ENCODE data around the gene FAF2. TPM values are rescaled to one million over a fixed set of nuclear protein-coding genes. Genes with fewer than 3 reads are reported as not detected.

FAF2 gene
- total RNA-seq, 2 experiments from 2014 or later: 29.9 to 38.7 TPM

DNA sequence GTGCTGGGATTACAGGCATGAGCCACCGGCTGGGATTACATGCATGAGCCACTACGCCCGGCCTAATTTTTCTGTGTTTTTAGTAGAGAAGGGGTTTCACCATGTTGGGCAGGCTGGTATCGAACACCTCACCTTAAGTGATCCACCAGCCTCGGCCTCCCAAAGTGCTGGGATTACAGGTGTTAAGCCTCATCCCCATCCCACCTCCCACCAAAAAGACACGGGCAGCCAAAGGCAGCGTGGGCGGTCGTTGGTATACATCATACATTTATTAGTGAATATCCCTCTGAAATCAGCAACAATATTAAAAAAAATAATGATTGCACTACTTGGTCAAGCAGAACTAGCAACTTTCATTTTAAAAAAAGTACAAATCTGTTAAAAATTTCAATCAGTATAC, 78.3 kb downstream of the FAF2 start:
- Mint-ChIP-seq H3K27me3 (no peaks in the 10 kb centered on the region), H3K9me3 (ENCODE audit: low read depth) (no peaks in the 10 kb centered on the region), H3K4me3 (no peak overlapping the region), H3K36me3 (peaks cover 24% of the 10 kb centered on the region), H3K27ac (no peak overlapping the region), H3K4me1 (peaks cover 26% of the 10 kb centered on the region)
- ATAC-seq: no peak
- DNase-seq: no peak
- CTCF ChIA-PET: no interaction called here

DNA sequence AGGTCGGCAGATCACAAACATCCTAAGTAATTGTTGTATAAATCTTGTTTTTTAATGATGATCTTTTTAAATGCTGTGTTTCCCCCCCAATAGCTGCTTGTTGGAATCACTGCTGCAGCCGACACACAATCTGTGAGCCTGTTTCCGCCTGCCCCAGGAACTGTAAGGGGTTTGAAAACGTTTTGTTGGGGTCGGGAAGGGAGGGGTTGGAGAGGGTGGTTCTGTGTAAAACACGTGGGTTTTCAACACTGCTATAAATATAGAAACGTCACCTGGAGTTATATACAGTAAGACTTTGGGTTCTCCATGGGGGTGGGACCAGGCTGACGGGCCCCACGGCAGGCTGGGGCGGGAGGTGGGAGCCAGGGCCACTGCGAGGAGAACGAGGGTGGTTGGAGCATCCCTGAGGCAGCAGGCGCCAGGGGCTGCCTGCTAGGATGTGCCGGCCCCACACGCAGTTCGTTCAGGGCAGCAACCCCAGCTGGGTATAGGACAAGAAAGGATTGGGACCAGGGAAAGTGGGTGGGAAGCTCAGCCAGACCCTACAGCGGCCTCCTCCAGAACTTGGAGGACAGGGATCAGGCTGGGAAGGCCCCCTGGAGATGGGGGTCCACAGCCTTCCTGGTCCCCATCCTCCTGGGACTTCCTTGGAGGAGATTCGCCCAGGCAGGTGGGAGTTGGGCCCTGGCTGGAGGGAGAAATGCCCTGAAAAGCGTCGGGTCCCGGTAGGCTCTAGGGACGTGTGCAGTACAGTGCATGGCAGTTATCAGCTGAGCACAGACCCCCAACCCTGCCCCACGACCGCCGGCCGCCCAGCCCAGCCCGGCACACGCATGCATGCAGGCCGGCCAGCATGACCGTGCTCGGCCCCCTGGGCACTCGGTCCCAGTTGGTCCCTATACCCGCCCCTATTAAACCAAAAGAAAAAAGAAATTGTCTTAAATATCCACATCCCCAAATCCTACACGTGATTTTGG, 79.3 kb downstream of the FAF2 start:
- Mint-ChIP-seq H3K27me3 (no peaks in the 10 kb centered on the region), H3K4me1 (peaks cover 32% of the 10 kb centered on the region), H3K9me3 (ENCODE audit: low read depth) (no peaks in the 10 kb centered on the region), H3K4me3 (no peak overlapping the region), H3K36me3 (peaks cover 24% of the 10 kb centered on the region), H3K27ac (peak overlapping the region; percentile 32)
- ATAC-seq (no peak), DNase-seq (no peak)
- CTCF ChIA-PET: no interaction called here

DNA sequence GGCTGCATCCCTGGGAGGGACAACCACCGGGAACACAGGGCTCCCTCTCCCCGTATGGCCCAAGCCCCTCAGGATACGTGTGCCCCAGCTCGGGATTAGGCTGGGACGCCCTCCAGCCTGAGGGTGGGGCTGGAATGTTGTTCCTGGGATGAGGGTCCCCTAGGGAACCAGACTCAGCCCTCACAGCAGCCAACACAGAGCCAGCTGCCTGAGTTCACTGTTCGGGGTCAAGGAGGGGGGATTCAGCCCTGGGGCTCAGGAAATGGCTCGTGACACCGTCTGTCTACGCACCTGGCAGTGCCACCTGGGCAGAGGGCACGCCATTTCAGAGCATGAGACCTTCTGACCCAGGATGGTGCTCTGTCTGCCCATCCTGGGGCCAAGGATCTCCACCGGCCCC, 80.1 kb downstream of the FAF2 start:
- H3K4me1 Mint-ChIP-seq: peaks cover 39% of the 10 kb centered on the region
- H3K36me3 Mint-ChIP-seq: peaks cover 26% of the 10 kb centered on the region
- CTCF ChIA-PET: interaction anchor here (7.8 kb wide), 1 partner anchor 14 kb away, joined by 83 read pairs; no protein-coding TSS in a partner anchor

GRCh38 chr5:176528761-176529115, 80.6 kb downstream of the FAF2 start:
- no peaks in the 10 kb centered on the region for H3K27me3 Mint-ChIP-seq
- no peak overlapping the region for H3K4me3 Mint-ChIP-seq
- CTCF ChIA-PET: interaction anchor here (3.1 to 7.8 kb wide), 2 partner anchors 14 to 112 kb away, joined by 13 to 83 read pairs; partner anchors contain the start of gene CLTB
- DNase-seq (no peak), ATAC-seq (no peak)
- H3K36me3 Mint-ChIP-seq: peaks cover 29% of the 10 kb centered on the region
- no peaks in the 10 kb centered on the region for H3K9me3 Mint-ChIP-seq (ENCODE audit: low read depth)
- peak overlapping the region; percentile 78 for H3K27ac Mint-ChIP-seq
- peaks cover 43% of the 10 kb centered on the region for H3K4me1 Mint-ChIP-seq

More for the DNA sequence above, 80.1 kb downstream of the FAF2 start:
- no peak overlapping the region for H3K4me3 Mint-ChIP-seq
- no peaks in the 10 kb centered on the region for H3K27me3 Mint-ChIP-seq
- ATAC-seq (no peak), DNase-seq (no peak)
- no peaks in the 10 kb centered on the region for H3K9me3 Mint-ChIP-seq (ENCODE audit: low read depth)
- no peak overlapping the region for H3K27ac Mint-ChIP-seq

GRCh38 chr5:176529116-176529740, 81.0 kb downstream of the FAF2 start:
- CTCF ChIA-PET: interaction anchor here (0.9 to 7.8 kb wide), 9 partner anchors 9 to 113 kb away, joined by 3 to 83 read pairs (median 5); partner anchors contain the start of genes CLTB and FAF2
- peak overlapping the region; percentile 78 for H3K27ac Mint-ChIP-seq
- H3K36me3 Mint-ChIP-seq: peaks cover 32% of the 10 kb centered on the region
- no peaks in the 10 kb centered on the region for H3K9me3 Mint-ChIP-seq (ENCODE audit: low read depth)
- H3K4me3 Mint-ChIP-seq: peak overlapping the region; percentile 54
- peaks cover 48% of the 10 kb centered on the region for H3K4me1 Mint-ChIP-seq
- DNase-seq (no peak), ATAC-seq (no peak)
- H3K27me3 Mint-ChIP-seq: no peaks in the 10 kb centered on the region

DNA sequence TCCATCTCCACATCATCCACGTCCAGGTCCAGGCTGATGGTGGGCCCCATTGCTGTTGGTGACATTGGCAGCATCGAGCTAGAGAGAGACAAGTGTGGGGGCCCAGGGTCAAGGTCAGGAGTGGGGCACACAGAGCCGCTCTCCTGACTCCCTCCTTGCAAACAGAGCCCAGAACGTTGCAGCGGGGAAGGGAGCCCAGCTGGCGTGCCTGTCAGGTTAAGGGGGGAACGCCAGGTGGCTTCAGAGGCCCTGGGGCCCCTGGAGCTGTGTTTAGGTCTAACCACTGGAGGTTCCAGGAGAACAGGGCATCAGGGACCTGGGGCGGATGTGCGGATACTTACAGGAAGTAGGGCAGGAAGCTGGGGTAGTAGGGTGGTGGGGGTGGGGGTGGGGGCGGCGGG, 81.6 kb downstream of the FAF2 start:
- H3K9me3 Mint-ChIP-seq (ENCODE audit: low read depth): no peaks in the 10 kb centered on the region
- DNase-seq (peak; percentile 83), ATAC-seq (peak; percentile 54)
- peaks cover 32% of the 10 kb centered on the region for H3K36me3 Mint-ChIP-seq
- peaks cover 53% of the 10 kb centered on the region for H3K4me1 Mint-ChIP-seq
- peak overlapping the region; percentile 54 for H3K4me3 Mint-ChIP-seq
- H3K27ac Mint-ChIP-seq: peak overlapping the region; percentile 78
- H3K27me3 Mint-ChIP-seq: no peaks in the 10 kb centered on the region
- CTCF ChIA-PET: interaction anchor here (0.8 to 7.8 kb wide), 11 partner anchors 9 to 138 kb away, joined by 3 to 83 read pairs (median 4); partner anchors contain the start of genes CLTB and FAF2

GRCh38 chr5:176530393-176530982, 82.3 kb downstream of the FAF2 start:
- DNase-seq (no peak), ATAC-seq (no peak)
- Mint-ChIP-seq H3K27ac (peak overlapping the region; percentile 81), H3K4me3 (peak overlapping the region; percentile 66), H3K36me3 (peaks cover 32% of the 10 kb centered on the region), H3K4me1 (peaks cover 59% of the 10 kb centered on the region), H3K27me3 (no peaks in the 10 kb centered on the region), H3K9me3 (ENCODE audit: low read depth) (no peaks in the 10 kb centered on the region)
- CTCF ChIA-PET: interaction anchor here (0.8 to 7.8 kb wide), 11 partner anchors 8 to 138 kb away, joined by 3 to 83 read pairs (median 4); partner anchors contain the start of genes CLTB and FAF2

- H3K9me3 Mint-ChIP-seq (ENCODE audit: low read depth): no peaks in the 10 kb centered on the region
- ATAC-seq: no peak
- H3K4me3 Mint-ChIP-seq: peak overlapping the region; percentile 66
- no peaks in the 10 kb centered on the region for H3K27me3 Mint-ChIP-seq
- peaks cover 37% of the 10 kb centered on the region for H3K36me3 Mint-ChIP-seq
- CTCF ChIA-PET: interaction anchor here (1.3 to 7.8 kb wide), 6 partner anchors 11 to 139 kb away, joined by 3 to 83 read pairs (median 8); partner anchors contain the start of genes CLTB and FAF2
- peaks cover 59% of the 10 kb centered on the region for H3K4me1 Mint-ChIP-seq
- no peak for DNase-seq
- H3K27ac Mint-ChIP-seq: peak overlapping the region; percentile 81
Observed at GRCh38 chr5:176530983-176531901, 83.1 kb downstream of the FAF2 start.

DNA sequence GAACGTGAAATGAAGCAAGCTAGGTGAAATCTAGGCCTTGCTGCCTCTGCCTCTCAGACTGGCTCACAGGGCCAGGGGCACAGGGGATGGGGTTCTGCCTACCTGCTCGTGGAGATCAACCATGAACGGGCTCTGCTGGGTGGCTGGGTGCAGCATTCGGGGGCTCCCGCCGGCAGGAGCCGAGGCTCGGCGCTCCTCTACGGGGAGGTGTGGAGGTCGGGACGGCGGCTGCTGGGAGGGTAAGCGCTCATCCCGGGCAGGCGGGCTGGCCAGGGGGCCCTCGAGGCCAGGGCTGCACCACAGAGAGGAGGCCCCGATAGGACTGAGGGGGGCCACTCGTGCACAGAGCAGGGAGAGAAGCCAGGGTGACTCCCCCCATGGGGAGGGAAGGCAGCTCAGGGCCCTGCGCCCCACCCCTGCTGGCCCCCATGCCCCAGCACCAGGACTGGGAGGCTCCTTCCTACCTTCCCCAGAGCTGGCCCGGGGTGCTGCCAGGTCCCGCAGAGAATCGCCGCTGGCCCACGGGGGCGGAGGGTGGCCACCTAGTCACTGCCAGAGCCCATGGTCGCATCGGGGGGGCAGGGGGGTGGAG, 83.8 kb downstream of the FAF2 start:
- peak overlapping the region; percentile 64 for H3K27ac Mint-ChIP-seq
- H3K36me3 Mint-ChIP-seq: peaks cover 37% of the 10 kb centered on the region
- ATAC-seq (no peak), DNase-seq (no peak)
- peak overlapping the region; percentile 66 for H3K4me3 Mint-ChIP-seq
- H3K9me3 Mint-ChIP-seq (ENCODE audit: low read depth): no peaks in the 10 kb centered on the region
- no peaks in the 10 kb centered on the region for H3K27me3 Mint-ChIP-seq
- peaks cover 59% of the 10 kb centered on the region for H3K4me1 Mint-ChIP-seq
- CTCF ChIA-PET: interaction anchor here (1.3 to 7.8 kb wide), 3 partner anchors 10 to 115 kb away, joined by 3 to 83 read pairs (median 13); partner anchors contain the start of gene CLTB

DNA sequence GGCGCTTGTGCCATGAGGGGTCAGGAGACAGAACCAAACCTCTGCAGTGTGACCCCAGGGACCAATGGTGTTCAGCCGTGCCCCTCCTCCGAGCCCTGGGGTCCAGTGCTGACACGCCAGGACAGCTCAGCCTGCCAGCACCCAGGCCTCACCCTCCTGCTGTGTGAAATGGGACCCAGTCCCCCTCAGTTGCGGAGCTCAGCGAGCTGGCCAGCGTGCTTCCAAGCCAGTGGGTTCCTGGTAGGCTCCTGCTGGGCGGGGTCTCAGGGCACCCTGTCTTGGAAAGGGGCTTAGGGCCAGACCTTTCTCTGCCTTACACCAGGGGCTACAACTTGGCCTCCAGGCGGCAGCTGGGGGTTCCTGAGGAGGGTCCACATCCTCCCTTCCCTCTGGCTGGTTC, 84.6 kb downstream of the FAF2 start:
- Mint-ChIP-seq H3K36me3 (peaks cover 37% of the 10 kb centered on the region), H3K9me3 (ENCODE audit: low read depth) (no peaks in the 10 kb centered on the region)

DNA sequence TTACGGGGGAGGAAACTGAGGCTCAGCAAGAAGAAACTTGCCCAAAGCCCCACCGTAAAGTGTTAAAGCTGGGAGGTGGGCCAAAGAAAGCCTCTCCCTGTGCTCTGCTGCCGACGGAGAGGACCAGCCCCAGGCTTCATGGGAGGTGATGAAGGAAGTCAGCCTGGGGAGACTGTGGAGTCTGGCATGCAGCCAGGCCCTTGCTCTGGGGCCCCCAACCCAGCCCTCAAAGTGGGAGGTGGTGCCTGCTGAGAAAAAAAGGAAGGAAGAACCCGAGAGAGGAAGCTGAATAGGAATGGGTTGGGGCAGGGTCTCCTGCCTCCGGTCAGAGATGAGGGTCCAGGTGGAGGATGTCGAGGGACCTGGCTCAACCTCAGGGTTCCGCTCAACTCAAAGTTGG, 85.2 kb downstream of the FAF2 start:
- no peak for ATAC-seq
- H3K4me1 Mint-ChIP-seq: peaks cover 59% of the 10 kb centered on the region
- CTCF ChIA-PET: interaction anchor here (1.0 to 7.8 kb wide), 6 partner anchors 9 to 117 kb away, joined by 3 to 83 read pairs (median 8); partner anchors contain the start of genes CLTB and FAF2

More for the DNA sequence above, 84.6 kb downstream of the FAF2 start:
- peak overlapping the region; percentile 93 for H3K4me3 Mint-ChIP-seq
- H3K27ac Mint-ChIP-seq: peak overlapping the region; percentile 90
- H3K27me3 Mint-ChIP-seq: no peaks in the 10 kb centered on the region
- ATAC-seq (no peak), DNase-seq (no peak)
- peaks cover 59% of the 10 kb centered on the region for H3K4me1 Mint-ChIP-seq
- CTCF ChIA-PET: interaction anchor here (0.6 to 7.8 kb wide), 2 partner anchors 10 to 117 kb away, joined by 3 to 83 read pairs; no protein-coding TSS in a partner anchor

More for the DNA sequence above, 85.2 kb downstream of the FAF2 start:
- Mint-ChIP-seq H3K36me3 (peaks cover 31% of the 10 kb centered on the region), H3K9me3 (ENCODE audit: low read depth) (no peaks in the 10 kb centered on the region), H3K4me3 (peak overlapping the region; percentile 93), H3K27ac (peak overlapping the region; percentile 90), H3K27me3 (no peaks in the 10 kb centered on the region)
- no peak for DNase-seq

All from activated CD8-positive, alpha-beta memory T cell treated with anti-CD3 and anti-CD28 coated beads, Interleukin-2, amount 10 ng/mL, durations not matched to agents 7 days and 5 days (primary cell).